Breast epithelium (tissue), 3 donors: ENCODE measurements around the gene GUCY2F.

Experiments used
- CTCF ChIP-seq, 3 donors: fragments of 450-650 bp; IDR thresholded peaks; one replicate each; pipeline ENCODE4 v1.5.1; 2016 to 2017; ENCODE audit warnings: antibody characterized with exemption in 3 of 3, mild to moderate bottlenecking in 3 of 3, moderate library complexity in 3 of 3
- POLR2A ChIP-seq: fragments of 450-650 bp; IDR thresholded peaks from one replicate; pipeline ENCODE4 v1.6.1; 2016; ENCODE audit warnings: antibody characterized with exemption, mild to moderate bottlenecking, moderate library complexity

GRCh38 chrX:109392895-109393294 lies 89.0 kb downstream of the GUCY2F start:
- no peak for TF ChIP-seq CTCF (IDR thresholded peaks at IDR 0.05)
- no peak for TF ChIP-seq POLR2A
